ENCODE data around the gene GOLGA6L2. TPM values are rescaled to one million over a fixed set of nuclear protein-coding genes. Genes with fewer than 3 reads are reported as not detected.

The GOLGA6L2 gene
- total and polyA plus RNA-seq, 2 donors (not counting 3 experiments of a cell fraction or from before 2014, with no cell fraction given), result not detected

GRCh38 chr15:23446215-23447106, 582 bp downstream of the GOLGA6L2 start:
- H3K9ac ChIP-seq (replicated peaks; ENCODE audit: extremely low read depth, insufficient read depth, low read length), result no peak overlapping the region
- no peaks in the 10 kb centered on the region for H3K79me2 ChIP-seq (ENCODE audit: control insufficient read depth, insufficient read depth, low read length)
- no peak overlapping the region for H2AFZ ChIP-seq (ENCODE audit: low read depth, low read length)
- no peak overlapping the region for H3K27ac ChIP-seq (ENCODE audit: insufficient read depth, low read depth, low read length)
- no peak for DNase-seq (ENCODE audit: low read depth, low spot score)
- H3K4me3 ChIP-seq (replicated peaks in 1 of 3; ENCODE audit: insufficient read depth in 1 of 3, low read depth in 1 of 3, low read length in 3 of 3), result no peak overlapping the region
- ChIA-PET POLR2A (no interaction called here), CTCF (no interaction called here)
- FAIRE-seq, result no peak
- H3K4me1 ChIP-seq (ENCODE audit: control insufficient read depth, extremely low read depth, insufficient read depth, low read length), result no peaks in the 10 kb centered on the region
- no peaks in the 10 kb centered on the region for H3K36me3 ChIP-seq (ENCODE audit: control insufficient read depth in 2 of 2, extremely low read depth in 1 of 2, insufficient read depth in 2 of 2, low read length in 2 of 2)
- no peaks in the 10 kb centered on the region for H3K9me3 ChIP-seq (replicated peaks; ENCODE audit: control insufficient read depth, insufficient read depth, low read length)
- no peaks in the 10 kb centered on the region for H3K9me1 ChIP-seq (replicated peaks; ENCODE audit: control insufficient read depth, extremely low read depth, insufficient read depth, low read length)
- dilution Hi-C loops (cut with MboI; ENCODE audit: extremely low pct_ligation_motif_present, low sequenced_read_pairs) (no loop called here), intact Hi-C loops (cut with micrococcal nuclease) (no loop called here)
- no TSS peak for BruUV-seq (replicated peaks)
- no peak overlapping the region for H3K4me2 ChIP-seq (ENCODE audit: insufficient read depth, low read length)
- no peaks in the 10 kb centered on the region for H4K20me1 ChIP-seq (replicated peaks; ENCODE audit: control insufficient read depth, extremely low read depth, insufficient read depth, low read length)
- H3K27me3 ChIP-seq (ENCODE audit: control insufficient read depth in 2 of 2, insufficient read depth in 2 of 2, low read length in 2 of 2), result no peaks in the 10 kb centered on the region
- TF ChIP-seq FOS (IDR thresholded peaks at IDR 0.05; ENCODE audit: borderline replicate concordance, insufficient read depth, low read length) (no peak), POLR2AphosphoS5 (IDR thresholded peaks at IDR 0.05; ENCODE audit: insufficient read depth, low read depth, low read length) (no peak), POLR2A (IDR thresholded peaks at IDR 0.05; ENCODE audit: low read depth, low read length) (no peak)

- H3K4me1 ChIP-seq (ENCODE audit: control insufficient read depth, extremely low read depth, insufficient read depth, low read length), result no peaks in the 10 kb centered on the region
- no peak for DNase-seq (ENCODE audit: low read depth, low spot score)
These were observed 2.8 kb downstream of the GOLGA6L2 start for GRCh38 chr15:23444269-23444668.

More at GRCh38 chr15:23444269-23444668, 2.8 kb downstream of the GOLGA6L2 start:
- TF ChIP-seq MYC (IDR thresholded peaks at IDR 0.05; ENCODE audit: low read depth, low read length) (no peak), POLR2A (IDR thresholded peaks at IDR 0.05; ENCODE audit: low read depth, low read length) (no peak), JUN (IDR thresholded peaks at IDR 0.05; ENCODE audit: borderline replicate concordance, insufficient read depth, insufficient read length, low read depth) (no peak), GATA2 (IDR thresholded peaks at IDR 0.05; ENCODE audit: insufficient read depth, insufficient read length, low read depth, low read length) (no peak), FOS (IDR thresholded peaks at IDR 0.05; ENCODE audit: borderline replicate concordance, insufficient read depth, low read length) (no peak)
- TF ChIP-seq, protein P1, sequence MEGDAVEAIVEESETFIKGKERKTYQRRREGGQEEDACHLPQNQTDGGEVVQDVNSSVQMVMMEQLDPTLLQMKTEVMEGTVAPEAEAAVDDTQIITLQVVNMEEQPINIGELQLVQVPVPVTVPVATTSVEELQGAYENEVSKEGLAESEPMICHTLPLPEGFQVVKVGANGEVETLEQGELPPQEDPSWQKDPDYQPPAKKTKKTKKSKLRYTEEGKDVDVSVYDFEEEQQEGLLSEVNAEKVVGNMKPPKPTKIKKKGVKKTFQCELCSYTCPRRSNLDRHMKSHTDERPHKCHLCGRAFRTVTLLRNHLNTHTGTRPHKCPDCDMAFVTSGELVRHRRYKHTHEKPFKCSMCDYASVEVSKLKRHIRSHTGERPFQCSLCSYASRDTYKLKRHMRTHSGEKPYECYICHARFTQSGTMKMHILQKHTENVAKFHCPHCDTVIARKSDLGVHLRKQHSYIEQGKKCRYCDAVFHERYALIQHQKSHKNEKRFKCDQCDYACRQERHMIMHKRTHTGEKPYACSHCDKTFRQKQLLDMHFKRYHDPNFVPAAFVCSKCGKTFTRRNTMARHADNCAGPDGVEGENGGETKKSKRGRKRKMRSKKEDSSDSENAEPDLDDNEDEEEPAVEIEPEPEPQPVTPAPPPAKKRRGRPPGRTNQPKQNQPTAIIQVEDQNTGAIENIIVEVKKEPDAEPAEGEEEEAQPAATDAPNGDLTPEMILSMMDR (IDR thresholded peaks at IDR 0.05; ENCODE audit: extremely low read depth in 1 of 2, insufficient read depth in 1 of 2, low read depth in 1 of 2, low read length in 2 of 2), result no peak
- H3K9me3 ChIP-seq (replicated peaks; ENCODE audit: control insufficient read depth, insufficient read depth, low read length), result no peaks in the 10 kb centered on the region
- CTCF ChIA-PET, result no interaction called here
- intact Hi-C loops (cut with micrococcal nuclease), result no loop called here
- H3K4me3 ChIP-seq (replicated peaks in 1 of 3; ENCODE audit: insufficient read depth in 1 of 3, low read depth in 1 of 3, low read length in 3 of 3), result no peak overlapping the region
- no peak for FAIRE-seq
- no peak overlapping the region for H3K27ac ChIP-seq (ENCODE audit: insufficient read depth, low read depth, low read length)
- no peak overlapping the region for H3K9ac ChIP-seq (replicated peaks; ENCODE audit: extremely low read depth, insufficient read depth, low read length)
- H3K36me3 ChIP-seq (ENCODE audit: control insufficient read depth in 2 of 2, extremely low read depth in 1 of 2, insufficient read depth in 2 of 2, low read length in 2 of 2), result no peaks in the 10 kb centered on the region
- no peak overlapping the region for H2AFZ ChIP-seq (ENCODE audit: low read depth, low read length)
- H3K9me1 ChIP-seq (replicated peaks; ENCODE audit: control insufficient read depth, extremely low read depth, insufficient read depth, low read length), result no peaks in the 10 kb centered on the region
- dilution Hi-C loops (cut with MboI; ENCODE audit: extremely low pct_ligation_motif_present, low sequenced_read_pairs), result no loop called here
- H3K79me2 ChIP-seq (ENCODE audit: control insufficient read depth, insufficient read depth, low read length), result no peaks in the 10 kb centered on the region
- H3K27me3 ChIP-seq (ENCODE audit: control insufficient read depth in 2 of 2, insufficient read depth in 2 of 2, low read length in 2 of 2), result no peaks in the 10 kb centered on the region
- POLR2A ChIA-PET, result no interaction called here
- no peak overlapping the region for H3K4me2 ChIP-seq (ENCODE audit: insufficient read depth, low read length)
- BruUV-seq (replicated peaks), result no TSS peak
- no peaks in the 10 kb centered on the region for H4K20me1 ChIP-seq (replicated peaks; ENCODE audit: control insufficient read depth, extremely low read depth, insufficient read depth, low read length)
